MM.1S (cell line): ENCODE data around the gene ZNF415.

ENCODE experiments used
- DNase-seq: peaks from one replicate; pipeline ENCODE4 v3.0.0-alpha.2; 2015
- H2AFZ ChIP-seq: fragments of 300-600 bp; sonication (generic); 2 replicates; pipeline ENCODE4 v1.6.0; 2016; ENCODE audit warnings: antibody characterized with exemption, low read length
- H3F3A ChIP-seq: fragments of 300-600 bp; sonication (generic); 2 replicates; pipeline ENCODE4 v1.6.1; 2016; ENCODE audit warnings: mild to moderate bottlenecking, antibody characterized with exemption, low read length, moderate library complexity, mixed read lengths; ENCODE audit not compliant: insufficient read depth
- H3K27ac ChIP-seq: fragments of 300-600 bp; sonication (generic); 2 replicates; pipeline ENCODE4 v1.5.1; 2016; ENCODE audit warnings: mild to moderate bottlenecking, low read length
- H3K27me3 ChIP-seq: fragments of 300-600 bp; sonication (generic); replicated peaks from 2 replicates; pipeline ENCODE4 v1.6.0; 2016; ENCODE audit warnings: low read length; ENCODE audit not compliant: insufficient read depth
- H3K36me3 ChIP-seq: fragments of 300-600 bp; sonication (generic); replicated peaks from 2 replicates; pipeline ENCODE4 v1.6.1; 2016; ENCODE audit warnings: mild to moderate bottlenecking, low read length, mixed read lengths; ENCODE audit not compliant: insufficient read depth
- H3K4me1 ChIP-seq: fragments of 300-600 bp; sonication (generic); 2 replicates; pipeline ENCODE4 v1.6.1; 2016; ENCODE audit warnings: low read length, mixed read lengths
- H3K4me2 ChIP-seq: fragments of 300-600 bp; sonication (generic); 2 replicates; pipeline ENCODE4 v1.6.0; 2016; ENCODE audit warnings: low read depth, low read length
- H3K4me3 ChIP-seq: fragments of 300-600 bp; sonication (generic); 2 replicates; pipeline ENCODE4 v1.5.1; 2016; ENCODE audit warnings: low read length, mixed read lengths
- H3K79me2 ChIP-seq: fragments of 300-600 bp; sonication (generic); 2 replicates; pipeline ENCODE4 v1.6.1; 2016; ENCODE audit warnings: mixed run types, low read length, mixed read lengths
- H3K9ac ChIP-seq: fragments of 300-600 bp; sonication (generic); 2 replicates; pipeline ENCODE4 v1.6.1; 2016; ENCODE audit warnings: low read length, mixed read lengths
- H3K9me2 ChIP-seq: fragments of 300-600 bp; sonication (generic); replicated peaks from 2 replicates; pipeline ENCODE4 v1.6.1; 2016; ENCODE audit warnings: mild to moderate bottlenecking, low read length, mixed read lengths; ENCODE audit not compliant: insufficient read depth
- H3K9me3 ChIP-seq: fragments of 300-600 bp; sonication (generic); replicated peaks from 2 replicates; pipeline ENCODE4 v1.6.1; 2016; ENCODE audit warnings: mild to moderate bottlenecking, low read length, mixed read lengths; ENCODE audit not compliant: insufficient read depth
- H4K20me1 ChIP-seq: fragments of 300-600 bp; sonication (generic); 2 replicates; pipeline ENCODE4 v1.6.1; 2016; ENCODE audit warnings: mild to moderate bottlenecking, low read length, moderate library complexity, mixed read lengths; ENCODE audit not compliant: insufficient read depth
- CTCF ChIP-seq: fragments of 300-600 bp; sonication (generic); IDR thresholded peaks from 2 replicates; pipeline ENCODE4 v1.5.1; 2016; ENCODE audit warnings: antibody characterized with exemption, low read length, mixed read lengths
- EZH2 ChIP-seq: fragments of 300-600 bp; sonication (generic); optimal IDR thresholded peaks from 2 replicates; pipeline ENCODE3; 2017; ENCODE audit warnings: low read depth, mild to moderate bottlenecking, antibody characterized with exemption, low read length, mixed read lengths
- EZH2phosphoT487 ChIP-seq: fragments of 300-600 bp; sonication (generic); IDR thresholded peaks from 2 replicates; pipeline ENCODE4 v1.6.1; 2018; ENCODE audit warnings: antibody characterized with exemption, low read length

ZNF415 gene

GRCh38 chr19:53076984-53077383 lies 55.7 kb downstream of the ZNF415 start:
- H4K20me1 ChIP-seq: no peaks in the 10 kb centered on the region
- no peaks in the 10 kb centered on the region for H3K27me3 ChIP-seq
- DNase-seq: no peak
- TF ChIP-seq EZH2phosphoT487 (no peak), CTCF (no peak), EZH2 (no peak)
- no peak overlapping the region for H3K4me3 ChIP-seq
- H3F3A ChIP-seq: no peaks in the 10 kb centered on the region
- no peak overlapping the region for H3K9ac ChIP-seq
- no peaks in the 10 kb centered on the region for H3K9me3 ChIP-seq
- H3K9me2 ChIP-seq: no peaks in the 10 kb centered on the region
- no peaks in the 10 kb centered on the region for H3K79me2 ChIP-seq
- no peaks in the 10 kb centered on the region for H3K36me3 ChIP-seq
- no peak overlapping the region for H3K27ac ChIP-seq
- no peaks in the 10 kb centered on the region for H3K4me1 ChIP-seq
- H3K4me2 ChIP-seq: no peak overlapping the region
- no peak overlapping the region for H2AFZ ChIP-seq

DNA sequence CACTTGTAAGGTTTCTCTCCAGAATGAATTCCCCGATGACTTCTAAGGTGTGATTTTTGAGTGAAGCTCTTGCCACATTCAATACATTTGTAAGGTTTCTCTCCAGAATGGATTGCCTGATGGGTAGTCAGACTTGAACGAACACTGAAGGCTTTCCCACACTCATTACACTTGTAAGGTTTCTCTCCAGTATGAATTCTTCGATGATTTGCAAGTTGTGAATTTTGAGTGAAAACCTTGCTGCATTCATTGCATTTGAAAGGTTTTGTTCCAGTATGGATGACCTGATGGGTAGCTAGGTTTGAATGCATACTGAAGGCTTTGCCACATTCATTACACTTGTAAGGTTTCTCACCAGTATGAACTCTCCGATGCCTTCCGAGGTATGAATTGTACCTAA lies 63.9 kb downstream of the ZNF415 start:
- no peak for TF ChIP-seq EZH2
- no peak for TF ChIP-seq EZH2phosphoT487
- no peak for TF ChIP-seq CTCF
- H3K79me2 ChIP-seq: no peaks in the 10 kb centered on the region
- H3K27ac ChIP-seq: no peak overlapping the region
- no peaks in the 10 kb centered on the region for H3K9me3 ChIP-seq
- H3K4me1 ChIP-seq: no peaks in the 10 kb centered on the region
- no peak overlapping the region for H3K4me2 ChIP-seq
- DNase-seq: no peak
- no peaks in the 10 kb centered on the region for H3F3A ChIP-seq
- H3K36me3 ChIP-seq: no peaks in the 10 kb centered on the region
- H3K9ac ChIP-seq: no peak overlapping the region
- H4K20me1 ChIP-seq: no peaks in the 10 kb centered on the region
- no peaks in the 10 kb centered on the region for H3K27me3 ChIP-seq
- no peak overlapping the region for H3K4me3 ChIP-seq
- no peak overlapping the region for H2AFZ ChIP-seq
- H3K9me2 ChIP-seq: no peaks in the 10 kb centered on the region

GRCh38 chr19:53068199-53068598 lies 64.5 kb downstream of the ZNF415 start:
- H3K27ac ChIP-seq: no peak overlapping the region
- H3K4me1 ChIP-seq: no peaks in the 10 kb centered on the region
- no peaks in the 10 kb centered on the region for H3K9me3 ChIP-seq
- no peaks in the 10 kb centered on the region for H3K36me3 ChIP-seq
- H3F3A ChIP-seq: no peaks in the 10 kb centered on the region
- H3K9me2 ChIP-seq: no peaks in the 10 kb centered on the region
- no peak overlapping the region for H3K9ac ChIP-seq
- no peaks in the 10 kb centered on the region for H4K20me1 ChIP-seq
- no peak overlapping the region for H3K4me2 ChIP-seq
- no peak overlapping the region for H2AFZ ChIP-seq
- H3K79me2 ChIP-seq: no peaks in the 10 kb centered on the region
- H3K4me3 ChIP-seq: no peak overlapping the region
- no peaks in the 10 kb centered on the region for H3K27me3 ChIP-seq
- no peak for TF ChIP-seq EZH2
- no peak for TF ChIP-seq CTCF
- no peak for TF ChIP-seq EZH2phosphoT487
- DNase-seq: no peak
